Measurements from ENCODE around the gene ATP2A1. TPM values are rescaled to one million over a fixed set of nuclear protein-coding genes. Genes with fewer than 3 reads are reported as not detected.

ATP2A1 gene
- total and polyA plus RNA-seq, 9 donors: 0.15 to 2.5 (median 0.53) TPM

DNA sequence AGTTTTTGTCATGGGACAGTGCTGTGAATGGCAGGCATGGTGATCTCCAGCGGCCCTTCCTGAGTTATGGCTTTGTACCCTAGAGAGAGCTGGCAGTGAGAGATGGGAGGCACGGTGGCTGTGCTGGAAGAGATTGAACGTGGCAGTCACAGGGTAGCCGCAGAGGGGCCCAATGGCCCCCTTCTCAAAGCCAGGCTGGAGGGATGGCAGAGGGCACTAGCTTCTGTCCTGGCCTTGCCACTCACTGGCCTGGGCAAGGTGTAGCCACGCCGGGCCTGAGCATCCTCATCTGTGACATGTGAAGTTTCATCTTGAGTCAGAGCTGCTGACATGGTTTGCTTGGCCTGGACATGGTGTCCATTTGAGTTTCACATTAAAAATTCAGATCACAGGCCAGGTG is 3.9 kb upstream of the ATP2A1 start:
- no peak overlapping the region for H3K27ac ChIP-seq
- intact Hi-C loops (cut with DNase I): no loop called here
- H3K27me3 ChIP-seq: no peaks in the 10 kb centered on the region
- 92 to 95% (median 95%) methylated on average over 6 of the region's 6 CpGs for WGBS, 3 donors
- DNase-seq: no peak
- peaks cover 2% of the 10 kb centered on the region for H3K4me1 ChIP-seq (ENCODE audit: insufficient read depth)
- H3K9me3 ChIP-seq: no peaks in the 10 kb centered on the region
- no peak overlapping the region for H3K4me3 ChIP-seq
- H3K36me3 ChIP-seq: no peaks in the 10 kb centered on the region
- TF ChIP-seq CTCF (IDR thresholded peaks at IDR 0.05): no peak
- no peak for TF ChIP-seq POLR2A (IDR thresholded peaks at IDR 0.05)
- no peak for TF ChIP-seq EP300 (IDR thresholded peaks at IDR 0.05)

DNA sequence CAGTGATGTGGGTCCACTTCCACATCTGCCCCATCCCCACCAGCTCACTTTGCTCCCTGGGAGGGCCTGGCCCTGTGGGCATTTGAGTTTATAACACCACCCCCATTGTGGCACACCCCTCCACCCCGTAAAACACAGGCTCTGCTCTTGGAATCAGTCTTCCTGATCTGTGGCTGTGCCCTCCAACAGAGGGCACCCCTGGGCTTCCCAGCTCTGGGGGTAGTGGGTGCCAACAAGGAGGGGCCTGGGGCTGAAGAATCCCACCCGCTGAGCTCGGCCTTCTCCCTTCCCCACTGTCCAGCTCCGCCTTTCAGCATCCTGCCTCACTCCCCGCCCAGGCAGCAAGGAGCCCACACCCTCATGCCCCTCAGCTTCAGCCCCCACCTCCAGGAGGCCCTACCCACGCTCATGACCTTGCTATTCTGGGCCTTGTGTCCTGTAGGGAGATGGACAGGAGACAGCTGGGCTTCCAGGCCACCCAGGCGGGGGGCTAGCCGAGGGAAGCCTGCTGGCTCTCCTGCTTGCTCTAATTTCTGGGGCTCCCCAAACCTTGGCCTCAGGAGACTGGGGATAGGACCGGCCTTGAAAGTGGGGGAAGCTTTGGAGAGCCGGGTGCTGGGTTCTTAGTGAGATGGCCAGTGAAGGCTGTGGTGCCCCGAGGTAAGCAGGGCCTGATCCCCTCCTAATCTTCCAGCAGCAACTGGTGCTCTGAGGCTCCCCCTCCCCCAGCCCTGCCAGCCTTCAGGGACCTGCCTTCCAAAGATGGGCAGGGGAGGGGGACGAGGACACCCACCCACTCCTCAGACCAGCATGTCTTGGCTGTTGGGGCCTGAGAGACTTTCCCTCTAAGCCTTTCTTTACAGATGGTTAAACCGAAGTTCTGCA is 2.9 kb upstream of the ATP2A1 start:
- TF ChIP-seq CTCF (IDR thresholded peaks at IDR 0.05) (no peak), EP300 (IDR thresholded peaks at IDR 0.05) (no peak), POLR2A (IDR thresholded peaks at IDR 0.05) (no peak)
- H3K27ac ChIP-seq: no peak overlapping the region
- no peaks in the 10 kb centered on the region for H3K27me3 ChIP-seq
- DNase-seq: no peak
- 23 to 39% (median 34%) methylated on average over 13 of the region's 13 CpGs for WGBS, 3 donors
- H3K4me3 ChIP-seq: no peak overlapping the region
- H3K9me3 ChIP-seq: no peaks in the 10 kb centered on the region
- H3K4me1 ChIP-seq (ENCODE audit: insufficient read depth): peaks cover 7% of the 10 kb centered on the region
- intact Hi-C loops (cut with DNase I): loop anchor here in 1 of 4 donors (5.0 kb wide), 1 partner anchor 48 kb away; no protein-coding TSS in a partner anchor
- H3K36me3 ChIP-seq: no peaks in the 10 kb centered on the region

GRCh38 chr16:28876019-28876659 is 2.1 kb upstream of the ATP2A1 start:
- H3K9me3 ChIP-seq: no peaks in the 10 kb centered on the region
- H3K4me3 ChIP-seq: no peak overlapping the region
- DNase-seq: no peak
- TF ChIP-seq POLR2A (IDR thresholded peaks at IDR 0.05) (no peak), CTCF (IDR thresholded peaks at IDR 0.05) (no peak), EP300 (IDR thresholded peaks at IDR 0.05) (no peak)
- no peak overlapping the region for H3K27ac ChIP-seq
- intact Hi-C loops (cut with DNase I): loop anchor here in 1 of 4 donors (5.0 kb wide), 1 partner anchor 49 kb away; no protein-coding TSS in a partner anchor
- peaks cover 7% of the 10 kb centered on the region for H3K4me1 ChIP-seq (ENCODE audit: insufficient read depth)
- whole genome bisulfite sequencing, 3 donors: 20 to 26% (median 23%) methylated on average over 17 of the region's 17 CpGs
- H3K27me3 ChIP-seq: no peaks in the 10 kb centered on the region
- no peaks in the 10 kb centered on the region for H3K36me3 ChIP-seq

- intact Hi-C loops (cut with DNase I): loop anchor here in 1 of 4 donors (5.0 kb wide), 1 partner anchor 50 kb away; no protein-coding TSS in a partner anchor
- no peak for TF ChIP-seq CTCF (IDR thresholded peaks at IDR 0.05)
- no peak for DNase-seq
- no peaks in the 10 kb centered on the region for H3K27me3 ChIP-seq
- 40 to 59% (median 41%) methylated on average over 12 of the region's 12 CpGs for WGBS, 3 donors
- peaks cover 7% of the 10 kb centered on the region for H3K4me1 ChIP-seq (ENCODE audit: insufficient read depth)
- no peaks in the 10 kb centered on the region for H3K9me3 ChIP-seq
- H3K4me3 ChIP-seq: no peak overlapping the region
- H3K36me3 ChIP-seq: no peaks in the 10 kb centered on the region
- H3K27ac ChIP-seq: no peak overlapping the region
Observed at GRCh38 chr16:28876973-28877654, 1.2 kb upstream of the ATP2A1 start.
